ENCODE data around the gene GRB10.

DNA sequence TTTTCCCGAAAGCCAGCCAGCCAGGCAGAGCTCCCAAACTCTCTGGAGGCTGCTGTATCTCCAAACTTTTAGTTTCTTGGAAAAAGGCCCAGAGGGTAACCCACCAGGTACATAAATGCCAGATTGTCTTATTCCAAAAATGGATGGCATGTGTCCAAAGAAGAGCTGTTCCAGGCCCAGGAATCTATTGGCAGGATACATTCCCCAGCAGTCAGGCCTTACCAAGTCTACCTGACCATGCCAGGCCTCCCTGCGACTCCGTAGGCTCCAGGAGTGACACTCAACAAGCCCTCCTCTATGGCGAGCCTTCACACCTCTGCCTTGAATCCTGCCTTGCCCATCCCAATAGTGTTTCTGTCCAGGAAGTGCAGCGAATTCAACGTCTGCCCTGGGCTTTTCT lies 95.6 kb downstream of the GRB10 start:
- TF ChIP-seq EZH2 (IDR thresholded peaks at IDR 0.05; ENCODE audit: low read depth) (no peak), CTCF (conservative IDR thresholded peaks at IDR 0.05) (no peak)
